ENCODE measurements around the gene KREMEN1.

- TF ChIP-seq POLR2A (IDR thresholded peaks at IDR 0.05): no peak
- TF ChIP-seq, protein P1, sequence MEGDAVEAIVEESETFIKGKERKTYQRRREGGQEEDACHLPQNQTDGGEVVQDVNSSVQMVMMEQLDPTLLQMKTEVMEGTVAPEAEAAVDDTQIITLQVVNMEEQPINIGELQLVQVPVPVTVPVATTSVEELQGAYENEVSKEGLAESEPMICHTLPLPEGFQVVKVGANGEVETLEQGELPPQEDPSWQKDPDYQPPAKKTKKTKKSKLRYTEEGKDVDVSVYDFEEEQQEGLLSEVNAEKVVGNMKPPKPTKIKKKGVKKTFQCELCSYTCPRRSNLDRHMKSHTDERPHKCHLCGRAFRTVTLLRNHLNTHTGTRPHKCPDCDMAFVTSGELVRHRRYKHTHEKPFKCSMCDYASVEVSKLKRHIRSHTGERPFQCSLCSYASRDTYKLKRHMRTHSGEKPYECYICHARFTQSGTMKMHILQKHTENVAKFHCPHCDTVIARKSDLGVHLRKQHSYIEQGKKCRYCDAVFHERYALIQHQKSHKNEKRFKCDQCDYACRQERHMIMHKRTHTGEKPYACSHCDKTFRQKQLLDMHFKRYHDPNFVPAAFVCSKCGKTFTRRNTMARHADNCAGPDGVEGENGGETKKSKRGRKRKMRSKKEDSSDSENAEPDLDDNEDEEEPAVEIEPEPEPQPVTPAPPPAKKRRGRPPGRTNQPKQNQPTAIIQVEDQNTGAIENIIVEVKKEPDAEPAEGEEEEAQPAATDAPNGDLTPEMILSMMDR (IDR thresholded peaks at IDR 0.05 in 4 of 5, conservative IDR thresholded peaks at IDR 0.05 in 1 of 5): no peak
These were observed 11.9 kb upstream of the KREMEN1 start for GRCh38 chr22:29060931-29061330.
